CD4-positive, alpha-beta T cell (primary cell): Measurements from ENCODE around the gene C11orf86. TPM values are rescaled to one million over a fixed set of nuclear protein-coding genes. Genes with fewer than 3 reads are reported as not detected.

Experiments
- ATAC-seq: fragments of 200-7000 bp; cut with Tn5 transposase; one replicate; pipeline ENCODE4 v1.10.0; 2022; ENCODE audit warnings: mild to moderate bottlenecking; ENCODE audit not compliant: poor library complexity
- CTCF ChIA-PET: fragments of 350-600 bp; sonication (Branson Sonifier 250); formaldehyde crosslinking; loops from one replicate; lab custom pipeline; 2021; ENCODE audit warnings: antibody characterized with exemption, inconsistent platforms; lab: Charles Lee
- POLR2A ChIA-PET: fragments of 350-600 bp; sonication (Branson Sonifier 250); formaldehyde crosslinking; loops from one replicate; lab custom pipeline; 2021; ENCODE audit warnings: antibody characterized with exemption, inconsistent platforms; lab: Charles Lee
- DNase-seq, 14 experiments: peaks; one replicate each; pipeline ENCODE4 v3.0.0-alpha.2; 2013 to 2020; ENCODE audit warnings: mixed read lengths in 2 of 14
- H3K27ac ChIP-seq, 2 donors: one replicate each; pipeline versions ENCODE4 v1.5.1 to v1.7.0; 2013; ENCODE audit warnings: low read length in 2 of 2, low read depth in 1 of 2, mild to moderate bottlenecking in 1 of 2
- H3K27me3 ChIP-seq, 2 experiments: 1 replicate in 1 of 2; 2 replicates in 1 of 2; pipeline versions ENCODE4 v1.6.1 to v1.7.0; 2013; ENCODE audit warnings: low read length in 2 of 2, control low read depth in 1 of 2, mild to moderate bottlenecking in 1 of 2, moderate library complexity in 1 of 2; ENCODE audit not compliant: insufficient read depth in 2 of 2, control insufficient read depth in 1 of 2
- H3K36me3 ChIP-seq: one replicate; pipeline ENCODE4 v1.6.1; 2013; ENCODE audit warnings: low read length, control low read depth; ENCODE audit not compliant: insufficient read depth
- H3K4me1 ChIP-seq: one replicate; pipeline ENCODE4 v1.6.1; 2013; ENCODE audit warnings: low read length, control low read depth; ENCODE audit not compliant: insufficient read depth
- H3K4me3 ChIP-seq: one replicate; pipeline ENCODE4 v1.5.1; 2013; ENCODE audit warnings: mild to moderate bottlenecking, low read length, moderate library complexity
- H3K9me3 ChIP-seq, 2 experiments: 1 replicate in 1 of 2; 2 replicates in 1 of 2; pipeline versions ENCODE4 v1.6.1 to v1.7.0; 2013; ENCODE audit warnings: low read length in 2 of 2, mild to moderate bottlenecking in 2 of 2, control low read depth in 1 of 2, moderate library complexity in 1 of 2; ENCODE audit not compliant: control insufficient read depth in 1 of 2, insufficient read depth in 1 of 2
- H3K27ac Mint-ChIP-seq: one replicate; pipeline ENCODE4 v1.8.0; 2020; ENCODE audit warnings: mixed read lengths
- H3K27me3 Mint-ChIP-seq: one replicate; pipeline ENCODE4 v1.8.0; 2021; ENCODE audit warnings: mixed read lengths
- H3K36me3 Mint-ChIP-seq: one replicate; pipeline ENCODE4 v1.8.0; 2021; ENCODE audit warnings: low read depth, mixed read lengths
- H3K4me1 Mint-ChIP-seq: one replicate; pipeline ENCODE4 v1.8.0; 2021; ENCODE audit warnings: low read depth, mixed read lengths
- H3K4me3 Mint-ChIP-seq: one replicate; pipeline ENCODE4 v1.8.0; 2020; ENCODE audit warnings: mild to moderate bottlenecking, mixed read lengths
- H3K9me3 Mint-ChIP-seq: one replicate; pipeline ENCODE4 v1.8.0; 2020; ENCODE audit warnings: mixed read lengths
- CTCF ChIP-seq: fragments of 200-600 bp; IDR thresholded peaks from one replicate; pipeline ENCODE4 v1.8.0; 2022; ENCODE audit warnings: antibody characterized with exemption, mild to moderate bottlenecking
- intact Hi-C, 2 experiments: fragments of 100-400 bp; cut with DNase I in 1 of 2; cut with micrococcal nuclease in 1 of 2; formaldehyde crosslinking; loops; one replicate each; pipeline versions ENCODE4 v1.15.1 to v1.9.0; 2023 to 2025; cut with DNase I, micrococcal nuclease
- total RNA-seq, 174 experiments: library from RNA in 2 of 174; stranded (reverse) in 2 of 174; gene quantifications; one replicate each; pipeline ENCODE4 v1.2.3 and lab custom pipeline; 2021 to 2026

The C11orf86 gene
- total RNA-seq, 2 experiments from 2014 or later, result not detected

- no peaks in the 10 kb centered on the region for H3K9me3 ChIP-seq
- CTCF ChIA-PET, result no interaction called here
- POLR2A ChIA-PET, result no interaction called here
- no peaks in the 10 kb centered on the region for H3K27me3 Mint-ChIP-seq
- no peak overlapping the region for H3K4me3 ChIP-seq
- H3K27me3 ChIP-seq, result no peaks in the 10 kb centered on the region
- no peaks in the 10 kb centered on the region for H3K36me3 ChIP-seq
- no peaks in the 10 kb centered on the region for H3K4me1 Mint-ChIP-seq
- no peak overlapping the region for H3K27ac Mint-ChIP-seq
- no peak for TF ChIP-seq CTCF
- H3K4me3 Mint-ChIP-seq, result no peak overlapping the region
- peak in 3 of 14 experiments; percentile 16 to 56 (median 28) for DNase-seq
- ATAC-seq, result no peak
- H3K36me3 Mint-ChIP-seq, result no peaks in the 10 kb centered on the region
- intact Hi-C loops, result no loop called here
- no peaks in the 10 kb centered on the region for H3K4me1 ChIP-seq
- no peak overlapping the region for H3K27ac ChIP-seq
- no peaks in the 10 kb centered on the region for H3K9me3 Mint-ChIP-seq
Observed at GRCh38 chr11:67006029-67006884, 31.2 kb downstream of the C11orf86 start.

GRCh38 chr11:67007126-67007525, 32.0 kb downstream of the C11orf86 start:
- DNase-seq (no peak), ATAC-seq (no peak)
- H3K4me3 ChIP-seq, result no peak overlapping the region
- H3K4me3 Mint-ChIP-seq, result no peak overlapping the region
- no peaks in the 10 kb centered on the region for H3K9me3 Mint-ChIP-seq
- no peak overlapping the region for H3K27ac Mint-ChIP-seq
- POLR2A ChIA-PET, result no interaction called here
- H3K27me3 Mint-ChIP-seq, result no peaks in the 10 kb centered on the region
- H3K36me3 Mint-ChIP-seq, result no peaks in the 10 kb centered on the region
- H3K9me3 ChIP-seq, result no peaks in the 10 kb centered on the region
- no peaks in the 10 kb centered on the region for H3K27me3 ChIP-seq
- no peak for TF ChIP-seq CTCF
- no peaks in the 10 kb centered on the region for H3K4me1 ChIP-seq
- H3K4me1 Mint-ChIP-seq, result no peaks in the 10 kb centered on the region
- intact Hi-C loops, result no loop called here
- CTCF ChIA-PET, result no interaction called here
- no peak overlapping the region for H3K27ac ChIP-seq
- no peaks in the 10 kb centered on the region for H3K36me3 ChIP-seq

DNA sequence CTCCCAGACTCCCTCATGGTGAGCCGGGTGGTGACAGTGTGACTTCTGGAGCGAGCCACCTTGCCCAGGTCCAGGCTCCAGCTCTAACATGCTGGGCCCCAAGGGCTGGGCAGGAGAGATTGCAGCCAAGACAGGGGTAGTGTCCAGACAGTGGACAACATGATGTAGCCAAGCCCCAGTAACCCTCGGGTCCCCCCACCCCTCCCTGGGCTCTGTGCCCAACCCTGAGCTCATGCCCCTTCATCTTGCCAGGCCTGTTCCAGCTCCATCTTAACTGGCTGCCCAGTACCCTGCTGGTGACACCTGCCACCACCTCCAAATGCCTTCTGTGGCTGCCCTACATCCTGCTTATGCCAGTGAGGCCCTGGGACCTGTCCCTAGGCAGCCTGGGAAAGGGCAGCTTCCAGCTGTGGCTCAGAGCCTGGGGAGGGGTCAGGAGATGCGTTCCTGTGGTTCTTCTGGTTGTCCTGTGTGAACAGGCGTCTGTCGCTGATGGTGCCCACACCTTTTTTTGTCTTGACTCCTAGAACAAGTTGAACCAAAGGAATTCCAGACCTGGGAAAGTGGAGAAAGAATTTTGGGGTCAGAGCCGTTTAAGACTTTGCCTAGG, 35.3 kb downstream of the C11orf86 start:
- Mint-ChIP-seq H3K27ac (no peak overlapping the region), H3K9me3 (no peaks in the 10 kb centered on the region), H3K36me3 (no peaks in the 10 kb centered on the region), H3K4me1 (no peaks in the 10 kb centered on the region), H3K27me3 (peaks cover 4% of the 10 kb centered on the region), H3K4me3 (no peak overlapping the region)
- ATAC-seq, result no peak
- POLR2A ChIA-PET, result no interaction called here
- Histone ChIP-seq H3K27ac (no peak overlapping the region), H3K27me3 (no peaks in the 10 kb centered on the region), H3K4me3 (no peak overlapping the region), H3K36me3 (no peaks in the 10 kb centered on the region), H3K4me1 (no peaks in the 10 kb centered on the region), H3K9me3 (no peaks in the 10 kb centered on the region)
- no peak for TF ChIP-seq CTCF
- no peak for DNase-seq
- intact Hi-C loops, result no loop called here
- CTCF ChIA-PET, result no interaction called here
